ENCODE measurements around the gene NMB. TPM values are rescaled to one million over a fixed set of nuclear protein-coding genes. Genes with fewer than 3 reads are reported as not detected.

The NMB gene
- total RNA-seq, 4 donors from 2014 or later, result 2.1 to 4.6 (median 3.9) TPM

DNA sequence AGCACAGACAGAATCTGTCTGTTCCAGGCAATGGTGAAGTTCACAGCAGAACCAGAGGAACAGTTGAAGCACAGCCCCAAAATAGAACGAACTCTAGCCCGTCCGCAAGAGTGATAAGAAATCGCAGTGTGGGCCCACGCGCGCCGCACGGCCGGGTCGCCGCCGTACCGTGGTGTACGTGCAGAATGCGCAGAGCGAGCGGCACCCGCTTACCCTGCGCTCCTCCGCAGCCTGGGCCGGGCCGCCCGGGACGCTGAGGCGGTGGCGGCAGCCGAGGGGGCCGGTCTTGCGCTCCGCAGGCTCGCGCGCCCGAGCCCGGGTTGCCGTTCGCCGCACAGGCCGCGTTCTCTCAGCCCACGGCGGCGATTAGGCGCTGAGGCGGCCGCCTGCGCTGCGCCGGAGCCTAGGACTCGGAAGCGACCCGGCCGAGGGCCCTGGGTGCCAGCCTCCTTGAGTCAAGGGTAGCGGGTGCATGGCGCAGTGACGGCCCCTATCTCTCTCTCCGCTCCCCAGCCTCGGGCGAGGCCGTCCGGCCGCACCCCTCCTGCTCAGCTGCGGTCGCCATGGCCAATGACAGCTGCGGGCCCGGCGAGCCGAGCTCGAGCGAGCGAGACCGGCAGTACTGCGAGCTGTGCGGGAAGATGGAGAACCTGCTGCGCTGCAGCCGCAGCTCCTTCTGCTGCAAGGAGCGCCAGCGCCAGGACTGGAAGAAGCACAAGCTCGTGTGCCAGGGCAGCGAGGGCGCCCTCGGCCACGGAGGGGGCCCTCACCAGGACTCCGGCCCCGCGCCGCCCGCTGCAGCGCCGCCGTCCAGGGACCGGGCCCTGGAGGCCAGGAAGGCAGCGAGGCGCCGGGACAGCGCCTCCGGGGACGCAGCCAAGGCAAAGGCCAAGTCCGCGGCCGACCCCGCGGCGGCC lies 24.4 kb downstream of the NMB start:
- 0% methylated on average over 3 to 10 of the region's 105 CpGs for WGBS, 2 donors (ENCODE audit: low coverage in 1 of 2)
- peaks cover 8 to 55% (median 17%) of the 10 kb centered on the region in 3 donors for H3K4me1 ChIP-seq
- TF ChIP-seq EP300 (IDR thresholded peaks at IDR 0.05) (no peak), POLR2A (IDR thresholded peaks at IDR 0.05) (peak; percentile 20 to 28), CTCF (IDR thresholded peaks at IDR 0.05) (peak in 1 of 4 experiments; percentile 28), POLR2AphosphoS5 (IDR thresholded peaks at IDR 0.05) (peak; percentile 14)

DNA sequence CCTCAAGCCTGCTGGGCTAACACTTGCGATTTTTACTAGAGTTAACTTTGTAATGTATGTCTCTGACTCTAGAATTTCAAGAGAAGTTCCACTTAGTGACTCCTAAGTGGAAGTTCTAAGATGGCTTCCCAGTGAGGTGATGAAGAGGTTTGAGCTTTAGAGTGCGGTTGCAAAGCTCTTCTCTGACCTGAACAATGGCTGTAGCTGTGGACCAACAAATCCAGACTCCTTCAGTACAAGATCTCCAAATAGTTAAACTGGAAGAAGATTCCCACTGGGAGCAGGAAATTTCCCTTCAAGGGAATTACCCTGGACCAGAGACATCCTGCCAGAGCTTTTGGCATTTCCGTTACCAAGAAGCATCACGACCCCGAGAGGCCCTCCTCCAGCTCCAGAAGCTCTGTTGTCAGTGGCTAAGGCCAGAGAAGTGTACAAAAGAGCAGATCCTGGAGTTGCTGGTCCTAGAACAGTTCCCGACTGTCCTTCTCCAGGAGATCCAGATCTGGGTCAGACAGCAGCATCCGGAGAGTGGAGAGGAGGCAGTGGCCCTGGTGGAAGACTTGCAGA lies 26.2 kb downstream of the NMB start:
- TF ChIP-seq POLR2AphosphoS5 (IDR thresholded peaks at IDR 0.05), result no peak
- TF ChIP-seq CTCF (IDR thresholded peaks at IDR 0.05), result no peak
- TF ChIP-seq POLR2A (IDR thresholded peaks at IDR 0.05), result no peak
- TF ChIP-seq EP300 (IDR thresholded peaks at IDR 0.05), result no peak
- Histone ChIP-seq H3K27ac (peak overlapping the region; percentile 83 to 96 (median 89)), H3K27me3 (no peaks in the 10 kb centered on the region), H3K36me3 (peaks cover 0 to 14% of the 10 kb centered on the region in 2 donors), H3K4me1 (peaks cover 8 to 48% (median 17%) of the 10 kb centered on the region in 3 donors), H3K4me3 (peak overlapping the region; percentile 78 to 87), H3K9me3 (no peaks in the 10 kb centered on the region)
- 13 to 33% methylated on average over 3 to 6 of the region's 7 CpGs for WGBS, 2 donors (ENCODE audit: low coverage in 1 of 2)
- ATAC-seq, result no peak

More for the DNA sequence above, 24.4 kb downstream of the NMB start:
- Histone ChIP-seq H3K9me3 (no peaks in the 10 kb centered on the region), H3K27ac (peak overlapping the region; percentile 60 to 96 (median 94)), H3K27me3 (no peaks in the 10 kb centered on the region), H3K4me3 (peak overlapping the region; percentile 52 to 78), H3K36me3 (peaks cover 0 to 23% of the 10 kb centered on the region in 2 donors)
- peak; percentile 77 for ATAC-seq

DNA sequence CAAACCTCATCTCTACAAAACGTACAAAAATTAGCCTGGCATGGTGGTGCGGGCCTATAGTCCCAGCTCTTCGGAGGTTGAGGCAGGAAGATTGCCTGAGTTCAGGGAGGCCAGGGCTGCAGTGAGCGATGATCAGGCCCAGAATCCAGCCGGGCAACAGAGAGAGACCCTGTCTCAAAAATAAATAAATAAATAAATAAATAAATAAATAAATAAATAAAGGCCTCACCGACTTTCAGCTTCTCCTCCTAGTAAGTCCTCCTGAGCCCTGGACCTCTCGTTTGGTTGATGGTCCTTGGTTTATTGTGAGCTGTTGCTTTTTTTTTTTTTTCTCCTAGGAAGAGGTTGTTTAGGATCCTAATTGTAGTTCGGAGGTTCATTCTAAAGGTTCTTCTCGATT lies 29.0 kb downstream of the NMB start:
- Histone ChIP-seq H3K27ac (no peak overlapping the region), H3K4me3 (no peak overlapping the region), H3K4me1 (peaks cover 8 to 27% (median 12%) of the 10 kb centered on the region in 3 donors), H3K27me3 (no peaks in the 10 kb centered on the region), H3K36me3 (peaks cover 0 to 28% of the 10 kb centered on the region in 2 donors), H3K9me3 (no peaks in the 10 kb centered on the region)
- no peak for ATAC-seq
- TF ChIP-seq CTCF (IDR thresholded peaks at IDR 0.05), result no peak
- 88 to 94% methylated on average over 6 to 8 of the region's 9 CpGs for WGBS, 2 donors (ENCODE audit: low coverage in 1 of 2)

DNA sequence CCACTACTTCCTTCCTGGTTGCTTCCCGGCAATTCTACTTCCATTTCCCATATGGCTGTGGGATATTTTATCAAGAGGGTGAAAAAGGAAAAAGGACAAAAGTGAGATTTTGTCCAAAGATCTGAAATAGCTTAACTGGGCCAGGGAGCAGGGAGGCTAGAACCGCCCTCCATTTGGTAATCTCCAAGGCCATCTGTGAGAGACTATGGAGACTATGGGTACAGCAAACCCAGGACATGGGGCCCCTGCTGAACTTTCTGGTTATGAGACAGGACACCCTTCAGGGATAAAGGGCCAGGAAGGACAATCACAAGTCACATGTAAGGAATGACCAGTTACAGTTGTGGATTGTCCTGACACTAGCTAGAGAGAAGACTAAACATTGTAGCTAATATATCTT lies 32.9 kb downstream of the NMB start:
- H3K36me3 ChIP-seq, result peaks cover 0 to 63% of the 10 kb centered on the region in 2 donors
- no peak overlapping the region for H3K4me3 ChIP-seq
- H3K27me3 ChIP-seq, result no peaks in the 10 kb centered on the region
- no peak for ATAC-seq
- peaks cover 0 to 4% (median 0%) of the 10 kb centered on the region in 3 donors for H3K4me1 ChIP-seq
- TF ChIP-seq POLR2AphosphoS5 (IDR thresholded peaks at IDR 0.05) (no peak), EP300 (IDR thresholded peaks at IDR 0.05) (no peak), CTCF (IDR thresholded peaks at IDR 0.05) (no peak), POLR2A (IDR thresholded peaks at IDR 0.05) (no peak)
- peaks cover 0 to 22% (median 0%) of the 10 kb centered on the region in 3 donors for H3K9me3 ChIP-seq
- no peak overlapping the region for H3K27ac ChIP-seq
- 60 to 100% methylated on average over 1 of the region's 2 CpGs for WGBS, 2 donors (ENCODE audit: low coverage in 1 of 2)

Measured in gastroesophageal sphincter (tissue), 4 donors.